Measurements from ENCODE around the gene ST3GAL3.
A peak's percentile ranks its signal among the peaks of the same experiment; 100 is the strongest.

Gene ST3GAL3

DNA sequence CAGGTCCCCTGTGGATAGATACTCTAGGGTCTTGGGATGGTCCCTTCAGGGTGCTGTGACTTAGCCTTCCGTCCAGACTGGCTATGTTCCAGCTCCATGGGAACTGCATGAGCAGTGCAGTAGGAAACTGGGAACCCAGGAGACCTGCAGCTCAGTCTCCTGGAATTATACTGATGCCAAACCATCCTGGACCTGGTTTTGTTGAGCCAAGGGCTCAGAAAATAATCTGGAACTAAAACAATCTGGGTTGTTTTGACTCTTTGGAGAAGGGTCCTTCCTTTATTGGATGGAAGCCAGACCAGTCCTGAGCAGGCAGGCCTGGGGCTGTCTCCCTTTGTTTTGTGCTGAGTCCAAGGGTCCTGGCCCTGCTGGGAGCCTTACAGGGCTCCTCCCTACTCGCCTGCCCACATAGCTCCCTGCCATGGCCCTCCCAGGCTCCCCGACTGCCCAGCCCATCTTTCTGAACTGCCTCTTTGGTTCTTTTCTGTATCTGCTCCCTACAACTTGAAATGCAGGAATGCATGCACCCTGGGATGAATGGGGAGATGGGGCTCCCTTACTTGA lies 240.6 kb downstream of the ST3GAL3 start:
- H3K36me3 Mint-ChIP-seq (ENCODE audit: low read depth), result peaks cover 8% of the 10 kb centered on the region
- H3K9me3 Mint-ChIP-seq, result no peaks in the 10 kb centered on the region
- H3K27ac Mint-ChIP-seq, result no peak overlapping the region
- peaks cover 55% of the 10 kb centered on the region for H3K4me1 Mint-ChIP-seq
- H3K4me3 Mint-ChIP-seq, result peak overlapping the region; percentile 88
- TF ChIP-seq, protein P1, sequence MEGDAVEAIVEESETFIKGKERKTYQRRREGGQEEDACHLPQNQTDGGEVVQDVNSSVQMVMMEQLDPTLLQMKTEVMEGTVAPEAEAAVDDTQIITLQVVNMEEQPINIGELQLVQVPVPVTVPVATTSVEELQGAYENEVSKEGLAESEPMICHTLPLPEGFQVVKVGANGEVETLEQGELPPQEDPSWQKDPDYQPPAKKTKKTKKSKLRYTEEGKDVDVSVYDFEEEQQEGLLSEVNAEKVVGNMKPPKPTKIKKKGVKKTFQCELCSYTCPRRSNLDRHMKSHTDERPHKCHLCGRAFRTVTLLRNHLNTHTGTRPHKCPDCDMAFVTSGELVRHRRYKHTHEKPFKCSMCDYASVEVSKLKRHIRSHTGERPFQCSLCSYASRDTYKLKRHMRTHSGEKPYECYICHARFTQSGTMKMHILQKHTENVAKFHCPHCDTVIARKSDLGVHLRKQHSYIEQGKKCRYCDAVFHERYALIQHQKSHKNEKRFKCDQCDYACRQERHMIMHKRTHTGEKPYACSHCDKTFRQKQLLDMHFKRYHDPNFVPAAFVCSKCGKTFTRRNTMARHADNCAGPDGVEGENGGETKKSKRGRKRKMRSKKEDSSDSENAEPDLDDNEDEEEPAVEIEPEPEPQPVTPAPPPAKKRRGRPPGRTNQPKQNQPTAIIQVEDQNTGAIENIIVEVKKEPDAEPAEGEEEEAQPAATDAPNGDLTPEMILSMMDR (IDR thresholded peaks at IDR 0.05), result no peak
- H3K27me3 Mint-ChIP-seq (ENCODE audit: low read depth, poor library complexity), result peaks cover 7% of the 10 kb centered on the region
- no peak for DNase-seq

DNA sequence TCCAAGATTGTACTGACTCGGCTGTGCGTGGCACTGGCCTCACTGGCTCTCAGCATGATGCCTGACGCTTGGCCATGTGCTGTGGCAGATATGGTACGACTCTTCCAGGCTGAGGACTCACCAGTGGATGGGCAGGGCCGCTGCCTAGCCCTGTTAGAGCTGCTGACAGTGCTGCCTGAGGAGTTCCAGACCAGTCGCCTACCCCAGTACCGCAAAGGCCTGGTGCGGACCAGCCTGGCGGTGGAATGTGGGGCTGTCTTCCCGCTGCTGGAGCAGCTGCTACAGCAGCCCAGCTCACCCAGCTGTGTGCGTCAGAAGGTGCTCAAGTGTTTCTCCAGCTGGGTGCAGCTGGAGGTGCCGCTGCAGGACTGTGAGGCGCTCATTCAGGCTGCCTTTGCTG lies 242.3 kb downstream of the ST3GAL3 start:
- Mint-ChIP-seq H3K4me1 (peaks cover 69% of the 10 kb centered on the region), H3K27ac (no peak overlapping the region), H3K27me3 (ENCODE audit: low read depth, poor library complexity) (no peaks in the 10 kb centered on the region), H3K4me3 (no peak overlapping the region), H3K9me3 (no peaks in the 10 kb centered on the region), H3K36me3 (ENCODE audit: low read depth) (peaks cover 8% of the 10 kb centered on the region)
- TF ChIP-seq, protein P1 (IDR thresholded peaks at IDR 0.05), result no peak
- DNase-seq, result no peak

DNA sequence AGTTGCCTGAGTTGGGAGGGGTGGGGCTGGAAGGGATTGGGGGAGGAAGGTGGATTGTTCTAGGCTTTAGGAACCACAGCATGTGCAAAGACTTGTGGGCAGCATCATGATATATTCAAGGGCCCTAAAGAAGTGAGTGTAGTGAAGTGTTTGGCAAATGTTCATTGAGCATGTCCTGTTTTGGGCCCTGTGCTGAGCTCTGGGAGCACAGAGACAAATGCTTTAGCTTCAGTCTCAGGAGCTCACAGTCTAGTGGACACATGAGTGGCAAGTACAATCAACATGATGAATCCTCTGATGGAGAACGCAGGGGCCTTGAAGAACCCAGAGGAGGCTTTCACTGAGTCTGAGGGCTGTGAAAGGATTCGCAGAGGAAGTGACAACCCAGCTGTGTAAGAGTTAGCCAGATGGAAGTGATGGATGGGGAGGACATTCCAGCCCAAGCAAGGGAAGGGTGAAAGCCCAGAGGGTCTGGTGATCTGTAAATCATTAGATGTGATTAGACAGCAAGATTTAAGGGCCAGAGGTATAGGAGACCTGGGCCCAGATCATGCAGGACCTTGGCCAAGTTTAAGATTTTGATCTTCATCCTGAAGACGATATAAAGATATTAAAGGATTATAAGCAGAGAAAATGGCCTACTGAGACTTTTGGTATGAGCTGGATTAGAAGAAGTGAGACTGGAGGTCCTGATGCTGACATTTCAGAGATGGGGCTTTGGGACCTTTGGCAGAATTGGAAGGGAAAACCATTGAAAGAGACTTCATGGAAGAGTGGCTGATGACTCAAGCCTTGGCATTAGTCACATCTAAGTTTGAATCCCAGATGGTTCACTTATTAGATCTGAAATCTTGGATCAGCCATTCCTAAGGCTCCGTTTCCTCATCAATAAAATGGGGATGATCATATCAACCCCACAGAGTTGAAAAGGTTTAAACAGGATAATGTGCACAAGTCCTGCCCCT lies 244.0 kb downstream of the ST3GAL3 start:
- H3K27ac Mint-ChIP-seq, result peak overlapping the region; percentile 10
- no peaks in the 10 kb centered on the region for H3K9me3 Mint-ChIP-seq
- no peaks in the 10 kb centered on the region for H3K27me3 Mint-ChIP-seq (ENCODE audit: low read depth, poor library complexity)
- TF ChIP-seq, protein P1 (IDR thresholded peaks at IDR 0.05), result no peak
- no peak overlapping the region for H3K4me3 Mint-ChIP-seq
- H3K4me1 Mint-ChIP-seq, result peaks cover 61% of the 10 kb centered on the region
- peaks cover 8% of the 10 kb centered on the region for H3K36me3 Mint-ChIP-seq (ENCODE audit: low read depth)
- DNase-seq, result no peak

DNA sequence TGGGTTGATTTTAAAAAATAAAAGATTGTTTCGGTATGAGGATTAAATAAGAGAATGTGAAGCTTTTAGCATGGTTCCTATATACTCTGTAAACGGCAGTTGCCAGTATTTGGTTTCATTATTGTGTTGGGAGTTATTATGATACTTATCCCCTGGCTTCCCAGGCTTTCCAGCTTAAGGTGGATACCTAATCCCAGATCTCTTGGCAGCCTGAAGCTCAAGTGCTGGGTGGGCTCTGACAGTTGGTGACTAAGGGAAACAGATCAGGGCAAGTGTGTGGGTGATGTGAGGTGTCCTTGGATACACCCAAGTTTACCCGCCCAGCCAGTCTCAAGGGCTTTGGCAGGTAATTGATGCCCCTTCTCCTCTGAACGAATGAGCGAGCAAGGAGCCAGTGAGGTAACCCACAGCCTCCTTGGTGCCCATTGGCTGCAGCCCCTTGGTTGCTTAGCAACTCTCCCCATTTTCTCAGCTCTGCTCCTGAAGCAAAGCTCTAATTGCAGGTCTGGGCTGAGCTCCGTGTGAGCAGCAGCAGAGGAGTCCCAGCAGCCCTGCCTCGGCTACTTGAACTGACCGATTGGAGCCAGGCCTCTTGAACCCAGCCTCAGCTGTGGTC lies 245.5 kb downstream of the ST3GAL3 start:
- TF ChIP-seq, protein P1 (IDR thresholded peaks at IDR 0.05), result no peak
- H3K27ac Mint-ChIP-seq, result peak overlapping the region; percentile 70
- H3K36me3 Mint-ChIP-seq (ENCODE audit: low read depth), result peaks cover 14% of the 10 kb centered on the region
- peak; percentile 56 for DNase-seq
- H3K4me3 Mint-ChIP-seq, result peak overlapping the region; percentile 30
- no peaks in the 10 kb centered on the region for H3K9me3 Mint-ChIP-seq
- no peaks in the 10 kb centered on the region for H3K27me3 Mint-ChIP-seq (ENCODE audit: low read depth, poor library complexity)
- H3K4me1 Mint-ChIP-seq, result peaks cover 55% of the 10 kb centered on the region

DNA sequence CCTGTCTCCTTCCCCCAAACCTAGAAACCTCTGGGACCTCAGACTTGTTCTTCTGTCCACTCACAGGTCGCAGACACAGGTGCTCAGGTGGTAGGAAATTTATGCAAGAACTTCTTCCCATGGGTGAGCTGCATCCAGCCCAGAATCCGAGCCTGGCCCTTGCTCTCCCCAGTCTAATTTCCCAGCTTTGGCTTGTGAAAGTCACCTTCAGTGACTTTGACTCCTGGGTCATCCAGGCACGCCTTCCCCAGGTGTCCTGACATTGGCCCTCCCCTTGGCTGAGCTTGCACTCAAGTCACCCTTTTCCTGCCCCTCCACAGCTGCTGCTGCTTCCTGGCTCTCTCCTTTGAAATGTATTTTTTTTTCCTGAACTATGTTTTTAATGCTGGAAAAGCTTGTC lies 246.0 kb downstream of the ST3GAL3 start:
- no peak for DNase-seq
- Mint-ChIP-seq H3K36me3 (ENCODE audit: low read depth) (peaks cover 19% of the 10 kb centered on the region), H3K27ac (peak overlapping the region; percentile 70), H3K4me1 (peaks cover 49% of the 10 kb centered on the region), H3K4me3 (peak overlapping the region; percentile 24), H3K9me3 (no peaks in the 10 kb centered on the region), H3K27me3 (ENCODE audit: low read depth, poor library complexity) (no peaks in the 10 kb centered on the region)
- TF ChIP-seq, protein P1 (IDR thresholded peaks at IDR 0.05), result no peak
